Mucosa of descending colon (tissue), 3 donors: ENCODE data around the gene ANKRD11. TPM values are rescaled to one million over a fixed set of nuclear protein-coding genes. Genes with fewer than 3 reads are reported as not detected.
A peak's percentile ranks its signal among the peaks of the same experiment; 100 is the strongest.

Experiments used
- ATAC-seq: fragments of 200-7000 bp; cut with Tn5 transposase; one replicate; pipeline ENCODE4 v1.9.1; 2020; ENCODE audit warnings: mild to moderate bottlenecking, moderate library complexity
- DNase-seq, 3 donors: peaks; one replicate each; pipeline ENCODE4 v3.0.0-alpha.2; 2020
- H3K36me3 ChIP-seq: fragments of 200-600 bp; one replicate; pipeline ENCODE4 v1.8.0; 2021; ENCODE audit warnings: low read depth, mild to moderate bottlenecking
- H3K4me1 ChIP-seq: fragments of 200-600 bp; one replicate; pipeline ENCODE4 v1.8.0; 2021; ENCODE audit warnings: low read depth, mild to moderate bottlenecking
- H3K4me3 ChIP-seq: fragments of 200-600 bp; one replicate; pipeline ENCODE4 v1.8.0; 2021; ENCODE audit warnings: mild to moderate bottlenecking
- H3K9me3 ChIP-seq: fragments of 200-600 bp; one replicate; pipeline ENCODE4 v1.8.0; 2021; ENCODE audit warnings: mild to moderate bottlenecking
- intact Hi-C, 2 donors: fragments of 100-400 bp; cut with DNase I in 1 of 2; cut with micrococcal nuclease in 1 of 2; formaldehyde crosslinking; loops; one replicate each; pipeline versions ENCODE4 v1.11.0 to v1.11.1; 2022; cut with DNase I, micrococcal nuclease
- total RNA-seq, 3 donors: library from RNA; stranded (reverse); fragmentation: NEBNext Ultra II Directional in 2 of 3; extraction: Animal tissue kit (Norgen Biotek cat#: 25700) in 2 of 3; gene quantifications; one replicate each; pipeline versions ENCODE4 v1.2.1 to v1.2.4, GENCODE V29; 2021 to 2023
- TF ChIP-seq, protein P1 (sequence below): fragments of 200-600 bp; IDR thresholded peaks from one replicate; pipeline ENCODE4 v1.8.0; 2022; ENCODE audit warnings: antibody characterized with exemption, mild to moderate bottlenecking
- donor health status: DM: no; HTN: no; CAD: no; lungs with moderate emphysema.
- donor health status: DM: no; HTN: no; CAD: no.
- donor health status: DM: no; HTN: yes; CAD: no.

Gene ANKRD11
- total RNA-seq, 3 donors from 2014 or later: 125 to 127 (median 127) TPM

DNA sequence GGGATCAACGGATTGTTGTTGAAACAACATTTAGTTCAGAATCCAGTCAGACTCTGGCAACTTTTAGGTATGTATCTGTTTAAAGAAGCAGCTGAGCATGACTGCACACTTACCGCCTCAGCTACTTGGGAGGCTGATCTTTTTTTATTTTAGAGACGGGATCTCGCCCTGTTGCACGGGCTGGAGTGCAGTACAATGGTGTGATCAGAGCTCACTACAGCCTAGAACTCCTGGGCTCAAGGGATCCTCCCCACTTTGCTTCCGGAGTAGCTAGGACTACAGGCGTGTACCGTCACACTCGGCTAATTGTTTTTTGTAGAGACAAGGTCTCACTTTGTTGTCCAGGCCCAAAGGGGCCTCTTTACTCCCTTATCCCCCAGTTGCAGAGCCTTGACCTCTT, 20.2 kb upstream of the ANKRD11 start:
- Histone ChIP-seq H3K36me3 (peaks cover 10% of the 10 kb centered on the region), H3K4me1 (peaks cover 34% of the 10 kb centered on the region), H3K9me3 (no peaks in the 10 kb centered on the region), H3K4me3 (no peak overlapping the region)
- DNase-seq (no peak), ATAC-seq (no peak)
- intact Hi-C loops: no loop called here
- TF ChIP-seq, protein P1, sequence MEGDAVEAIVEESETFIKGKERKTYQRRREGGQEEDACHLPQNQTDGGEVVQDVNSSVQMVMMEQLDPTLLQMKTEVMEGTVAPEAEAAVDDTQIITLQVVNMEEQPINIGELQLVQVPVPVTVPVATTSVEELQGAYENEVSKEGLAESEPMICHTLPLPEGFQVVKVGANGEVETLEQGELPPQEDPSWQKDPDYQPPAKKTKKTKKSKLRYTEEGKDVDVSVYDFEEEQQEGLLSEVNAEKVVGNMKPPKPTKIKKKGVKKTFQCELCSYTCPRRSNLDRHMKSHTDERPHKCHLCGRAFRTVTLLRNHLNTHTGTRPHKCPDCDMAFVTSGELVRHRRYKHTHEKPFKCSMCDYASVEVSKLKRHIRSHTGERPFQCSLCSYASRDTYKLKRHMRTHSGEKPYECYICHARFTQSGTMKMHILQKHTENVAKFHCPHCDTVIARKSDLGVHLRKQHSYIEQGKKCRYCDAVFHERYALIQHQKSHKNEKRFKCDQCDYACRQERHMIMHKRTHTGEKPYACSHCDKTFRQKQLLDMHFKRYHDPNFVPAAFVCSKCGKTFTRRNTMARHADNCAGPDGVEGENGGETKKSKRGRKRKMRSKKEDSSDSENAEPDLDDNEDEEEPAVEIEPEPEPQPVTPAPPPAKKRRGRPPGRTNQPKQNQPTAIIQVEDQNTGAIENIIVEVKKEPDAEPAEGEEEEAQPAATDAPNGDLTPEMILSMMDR: no peak

GRCh38 chr16:89507834-89508590, 17.7 kb upstream of the ANKRD11 start, which contains the start of gene SPG7:
TSS of gene SPG7 (plus strand) at chr16:89508403. CDS start at chr16:89508418, 15 bp downstream.
- peaks cover under 1% of the 10 kb centered on the region for H3K36me3 ChIP-seq
- peak within 1 kb of the TSS; percentile 59 for H3K4me3 ChIP-seq
- peak; percentile 89 to 95 (median 91) for DNase-seq
- intact Hi-C loops: no loop called here
- TF ChIP-seq, protein P1: no peak
- no peaks in the 10 kb centered on the region for H3K9me3 ChIP-seq
- peak; percentile 88 for ATAC-seq
- peaks cover 45% of the 10 kb centered on the region for H3K4me1 ChIP-seq

- TF ChIP-seq, protein P1: no peak
- intact Hi-C loops: no loop called here
- ATAC-seq (peak; percentile 17), DNase-seq (no peak)
- Histone ChIP-seq H3K4me1 (peaks cover 46% of the 10 kb centered on the region), H3K4me3 (peak overlapping the region; percentile 59), H3K9me3 (no peaks in the 10 kb centered on the region), H3K36me3 (no peaks in the 10 kb centered on the region)
Observed at GRCh38 chr16:89507214-89507833, 17.0 kb upstream of the ANKRD11 start.

GRCh38 chr16:89506791-89507191, 16.4 kb upstream of the ANKRD11 start:
- intact Hi-C loops: no loop called here
- Histone ChIP-seq H3K4me3 (no peak overlapping the region), H3K4me1 (peaks cover 51% of the 10 kb centered on the region), H3K9me3 (no peaks in the 10 kb centered on the region), H3K36me3 (no peaks in the 10 kb centered on the region)
- peak in 2 of 3 donors; percentile 44 to 51 for DNase-seq
- TF ChIP-seq, protein P1: no peak
- no peak for ATAC-seq

- H3K9me3 ChIP-seq: no peaks in the 10 kb centered on the region
- ATAC-seq: no peak
- TF ChIP-seq, protein P1: no peak
- no peak overlapping the region for H3K4me3 ChIP-seq
- intact Hi-C loops: no loop called here
- DNase-seq: peak in 1 of 3 donors; percentile 21
- peaks cover 51% of the 10 kb centered on the region for H3K4me1 ChIP-seq
- no peaks in the 10 kb centered on the region for H3K36me3 ChIP-seq
Observed at GRCh38 chr16:89506113-89506504, 15.7 kb upstream of the ANKRD11 start.
